Right ventricle myocardium inferior (tissue), 1 donor: ENCODE measurements around the gene UBE2D1. TPM values are rescaled to one million over a fixed set of nuclear protein-coding genes. Genes with fewer than 3 reads are reported as not detected.
A peak's percentile ranks its signal among the peaks of the same experiment; 100 is the strongest.
"Not testable (repeated sequence)": the region's sequence is repeated elsewhere in the genome, so short reads cannot be mapped to it uniquely, and the experiment has no call there.

Experiments used
- ATAC-seq: fragments of 200-7000 bp; cut with Tn5 transposase; one replicate; pipeline ENCODE4 v1.9.1; 2020; ENCODE audit warnings: mild to moderate bottlenecking, moderate library complexity
- DNase-seq: peaks from one replicate; pipeline ENCODE4 v3.0.0; 2021; ENCODE audit errors: missing footprints
- intact Hi-C: fragments of 100-400 bp; cut with DNase I; formaldehyde crosslinking; loops from one replicate; pipeline ENCODE4 v1.11.0; 2022
- total RNA-seq: library from RNA; stranded (reverse); fragmentation: NEBNext Ultra II Directional; extraction: Animal tissue kit (Norgen Biotek cat#: 25700); gene quantifications from one replicate; pipeline ENCODE4 v1.2.1, GENCODE V29; 2021
- donor health status: DM: no; HTN: yes; CAD: no; lungs with severe emphysema.

The UBE2D1 gene
- total RNA-seq, 1 donor from 2014 or later, result 55.3 TPM

DNA sequence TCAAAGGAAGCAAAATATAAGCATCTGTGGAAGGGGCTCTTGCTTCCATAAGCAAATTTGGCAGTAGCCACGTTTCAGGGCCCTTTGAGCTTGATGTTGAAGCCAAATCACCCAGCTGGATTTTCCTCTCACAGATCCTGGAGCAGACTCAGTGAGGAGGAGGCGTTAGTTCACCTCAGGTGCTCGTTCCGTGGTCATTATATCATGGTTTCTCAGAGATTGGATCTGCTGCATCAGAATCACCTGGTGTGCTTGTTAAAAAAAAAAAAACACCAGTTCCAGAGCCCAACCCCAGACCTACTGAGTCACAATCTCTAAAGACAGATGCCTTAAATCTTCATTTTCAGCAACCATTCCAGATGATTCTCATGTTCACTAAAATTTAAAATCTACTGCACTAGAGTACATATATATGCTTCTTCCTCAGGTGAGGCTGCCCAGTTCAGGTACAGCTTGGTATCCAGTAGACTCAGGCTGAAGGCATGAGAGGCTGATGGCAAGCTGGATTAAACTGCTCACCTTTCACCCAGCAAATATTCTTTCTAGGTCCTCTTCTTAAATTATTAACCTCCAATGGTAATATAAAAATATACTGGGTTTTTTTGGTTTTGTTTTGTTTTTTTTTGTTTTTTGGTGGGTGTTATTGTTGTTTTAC lies 75.3 kb downstream of the UBE2D1 start:
- DNase-seq, result no peak
- no peak for ATAC-seq
- intact Hi-C loops, result loop anchor here (10.0 kb wide), 1 partner anchor 105 kb away; the partner anchor contains the start of gene BICC1

DNA sequence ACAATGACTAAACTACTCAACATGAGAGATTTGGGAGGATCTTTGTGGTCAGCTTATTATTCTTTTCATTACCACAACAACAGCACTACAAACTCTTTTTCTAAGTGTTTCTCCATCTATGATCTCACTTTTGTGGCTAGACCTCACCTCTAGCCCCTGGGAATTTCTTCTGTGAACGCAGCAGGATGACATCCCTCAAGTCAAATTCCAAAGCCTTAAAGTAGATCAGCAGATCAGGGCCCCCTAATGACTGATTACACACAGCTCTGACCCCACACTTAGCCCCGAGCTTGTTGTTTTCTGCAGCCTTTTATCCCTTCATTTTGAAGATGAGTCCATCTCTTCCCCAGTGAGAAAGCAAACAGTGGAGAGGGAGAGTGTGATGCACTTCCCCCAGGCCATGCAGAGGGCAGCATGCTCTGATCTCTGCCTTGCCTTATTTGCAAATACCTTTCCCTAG lies 77.7 kb downstream of the UBE2D1 start:
- intact Hi-C loops, result loop anchor here (10.0 kb wide), 1 partner anchor 102 kb away; the partner anchor contains the start of gene BICC1
- DNase-seq (no peak), ATAC-seq (no peak)

DNA sequence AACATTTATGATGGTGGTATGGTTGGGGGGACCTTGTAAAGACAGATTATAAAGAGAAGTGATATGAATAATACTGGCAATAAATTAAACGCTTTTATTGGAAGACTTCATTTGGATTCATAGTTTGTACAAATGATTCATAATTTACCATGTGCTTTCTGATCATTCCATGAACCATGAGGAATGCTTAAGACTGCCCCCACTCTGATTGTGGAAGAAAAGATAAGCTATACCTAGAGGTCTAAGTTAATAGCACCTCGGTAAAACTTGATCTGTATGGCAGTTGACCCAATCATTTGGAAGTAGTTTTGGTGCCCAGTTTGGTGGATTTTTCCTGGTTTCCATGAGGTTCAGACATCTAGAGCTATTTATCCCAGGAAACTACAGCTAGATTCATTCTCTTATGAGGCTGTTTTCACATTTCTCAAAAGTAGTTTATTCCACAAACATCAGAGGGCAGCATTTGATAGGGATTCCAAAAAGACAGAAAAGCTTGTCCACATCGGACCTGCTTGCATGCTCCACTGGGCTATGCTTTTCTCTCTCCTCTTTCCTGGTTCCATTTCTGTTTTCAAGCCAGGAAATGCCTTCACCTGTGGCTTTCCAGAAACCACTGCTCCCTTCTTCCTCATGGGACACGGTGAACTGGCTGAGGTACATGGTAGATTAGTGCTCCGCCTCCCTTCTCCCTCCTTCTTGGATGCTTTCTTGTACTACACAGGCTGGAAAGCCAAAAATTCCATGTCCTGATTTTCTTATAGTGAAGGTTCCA lies 79.7 kb downstream of the UBE2D1 start:
- ATAC-seq (peak; percentile 83), DNase-seq (no peak)
- intact Hi-C loops, result loop anchor here (10.0 kb wide), 1 partner anchor 100 kb away; the partner anchor contains the start of gene BICC1

DNA sequence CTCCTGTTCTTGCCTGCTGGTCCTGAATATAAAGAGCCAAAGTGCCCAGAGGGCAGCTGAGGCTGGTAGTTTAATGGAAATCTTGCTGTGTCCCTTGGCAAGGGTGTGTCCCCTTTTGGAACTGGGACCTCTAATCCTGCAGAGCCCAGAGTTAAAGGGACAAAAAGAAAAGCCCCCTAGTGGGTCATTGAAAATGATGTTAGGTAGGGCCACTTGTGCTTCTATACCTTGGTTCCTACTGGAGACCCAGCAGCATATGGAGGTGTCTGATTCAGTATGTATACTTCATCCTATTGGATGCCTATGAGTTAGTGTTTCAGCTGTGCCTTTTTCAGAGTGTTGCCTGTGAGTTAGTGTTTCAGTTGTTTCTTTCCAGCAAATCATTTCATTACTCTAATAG lies 81.0 kb downstream of the UBE2D1 start:
- ATAC-seq (no peak), DNase-seq (no peak)
- intact Hi-C loops, result loop anchor here (10.0 kb wide), 1 partner anchor 99 kb away; the partner anchor contains the start of gene BICC1

DNA sequence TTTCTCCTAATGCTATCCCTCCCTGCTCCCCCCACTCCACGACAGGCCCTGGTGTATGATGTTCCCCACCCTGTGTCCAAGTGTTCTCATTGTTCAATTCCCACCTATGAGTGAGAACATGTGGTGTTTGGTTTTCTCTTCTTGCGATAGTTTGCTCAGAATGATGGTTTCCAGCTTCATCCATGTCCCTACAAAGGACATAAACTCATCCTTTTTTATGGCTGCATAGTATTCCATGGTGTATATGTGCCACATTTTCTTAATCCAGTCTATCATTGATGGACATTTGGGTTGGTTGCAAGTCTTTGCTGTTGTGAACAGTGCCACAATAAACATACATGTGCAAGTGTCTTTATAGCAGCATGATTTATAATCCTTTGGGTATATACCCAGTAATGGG lies 83.1 kb downstream of the UBE2D1 start:
- intact Hi-C loops, result loop anchor here (10.0 kb wide), 1 partner anchor 97 kb away; the partner anchor contains the start of gene BICC1
- DNase-seq, ATAC-seq: not testable (repeated sequence)

Other genes with a start within 250 kb of the UBE2D1 start
- 2.5 TPM for gene IPMK, start 67.1 kb upstream of the UBE2D1 start, total RNA-seq
- gene CISD1, start 65.8 kb upstream of the UBE2D1 start, total RNA-seq, result 176 TPM
- 32.0 TPM for gene TFAM, start 50.4 kb downstream of the UBE2D1 start, total RNA-seq
- 8.2 TPM for gene BICC1, start 177.9 kb downstream of the UBE2D1 start, total RNA-seq